ENCODE measurements around the gene USE1. TPM values are rescaled to one million over a fixed set of nuclear protein-coding genes. Genes with fewer than 3 reads are reported as not detected.

The USE1 gene
- total RNA-seq, 4 donors from 2014 or later: 11.5 to 43.5 (median 22.2) TPM

- no peak overlapping the region for H3K4me3 ChIP-seq
- no peak for DNase-seq
- no peak for TF ChIP-seq CTCF (IDR thresholded peaks at IDR 0.05)
- TF ChIP-seq POLR2A (IDR thresholded peaks at IDR 0.05): no peak
- no peak overlapping the region for H3K27ac ChIP-seq
- no peaks in the 10 kb centered on the region for H3K36me3 ChIP-seq
- H3K4me1 ChIP-seq: no peaks in the 10 kb centered on the region
- intact Hi-C loops (cut with DNase I; ENCODE audit: low total_unique reads): no loop called here
- H3K27me3 ChIP-seq: no peaks in the 10 kb centered on the region
- H3K9me3 ChIP-seq: no peaks in the 10 kb centered on the region
Observed at GRCh38 chr19:17196610-17197009, 18.5 kb upstream of the USE1 start.

- no peak overlapping the region for H3K27ac ChIP-seq
- no peaks in the 10 kb centered on the region for H3K4me1 ChIP-seq
- intact Hi-C loops (cut with DNase I; ENCODE audit: low total_unique reads): no loop called here
- no peaks in the 10 kb centered on the region for H3K36me3 ChIP-seq
- H3K9me3 ChIP-seq: no peaks in the 10 kb centered on the region
- no peak overlapping the region for H3K4me3 ChIP-seq
- TF ChIP-seq CTCF (IDR thresholded peaks at IDR 0.05) (no peak), POLR2A (IDR thresholded peaks at IDR 0.05) (no peak)
- no peaks in the 10 kb centered on the region for H3K27me3 ChIP-seq
- no peak for DNase-seq
Observed at GRCh38 chr19:17197666-17198065, 17.5 kb upstream of the USE1 start.

- Histone ChIP-seq H3K4me1 (no peaks in the 10 kb centered on the region), H3K9me3 (no peaks in the 10 kb centered on the region), H3K27me3 (no peaks in the 10 kb centered on the region), H3K4me3 (no peak overlapping the region), H3K36me3 (no peaks in the 10 kb centered on the region), H3K27ac (no peak overlapping the region)
- intact Hi-C loops (cut with DNase I; ENCODE audit: low total_unique reads): no loop called here
- TF ChIP-seq POLR2A (IDR thresholded peaks at IDR 0.05) (no peak), CTCF (IDR thresholded peaks at IDR 0.05) (no peak)
- DNase-seq: no peak
Observed at GRCh38 chr19:17200408-17201079, 14.6 kb upstream of the USE1 start.

- intact Hi-C loops (cut with DNase I; ENCODE audit: low total_unique reads): no loop called here
- TF ChIP-seq POLR2A (IDR thresholded peaks at IDR 0.05): no peak
- TF ChIP-seq CTCF (IDR thresholded peaks at IDR 0.05): no peak
- no peak overlapping the region for H3K27ac ChIP-seq
- no peaks in the 10 kb centered on the region for H3K36me3 ChIP-seq
- H3K27me3 ChIP-seq: no peaks in the 10 kb centered on the region
- no peak for DNase-seq
- no peaks in the 10 kb centered on the region for H3K9me3 ChIP-seq
- H3K4me1 ChIP-seq: no peaks in the 10 kb centered on the region
- H3K4me3 ChIP-seq: no peak overlapping the region
Observed at GRCh38 chr19:17202249-17202648, 12.9 kb upstream of the USE1 start.

GRCh38 chr19:17202713-17203112 lies 12.4 kb upstream of the USE1 start:
- Histone ChIP-seq H3K27ac (no peak overlapping the region), H3K27me3 (no peaks in the 10 kb centered on the region), H3K9me3 (no peaks in the 10 kb centered on the region), H3K36me3 (no peaks in the 10 kb centered on the region), H3K4me1 (no peaks in the 10 kb centered on the region), H3K4me3 (no peak overlapping the region)
- no peak for DNase-seq
- TF ChIP-seq CTCF (IDR thresholded peaks at IDR 0.05): no peak
- TF ChIP-seq POLR2A (IDR thresholded peaks at IDR 0.05): no peak
- intact Hi-C loops (cut with DNase I; ENCODE audit: low total_unique reads): no loop called here

All from uterus (tissue), 4 donors.